ENCODE measurements around the gene PMPCA.

PMPCA gene, protein sequence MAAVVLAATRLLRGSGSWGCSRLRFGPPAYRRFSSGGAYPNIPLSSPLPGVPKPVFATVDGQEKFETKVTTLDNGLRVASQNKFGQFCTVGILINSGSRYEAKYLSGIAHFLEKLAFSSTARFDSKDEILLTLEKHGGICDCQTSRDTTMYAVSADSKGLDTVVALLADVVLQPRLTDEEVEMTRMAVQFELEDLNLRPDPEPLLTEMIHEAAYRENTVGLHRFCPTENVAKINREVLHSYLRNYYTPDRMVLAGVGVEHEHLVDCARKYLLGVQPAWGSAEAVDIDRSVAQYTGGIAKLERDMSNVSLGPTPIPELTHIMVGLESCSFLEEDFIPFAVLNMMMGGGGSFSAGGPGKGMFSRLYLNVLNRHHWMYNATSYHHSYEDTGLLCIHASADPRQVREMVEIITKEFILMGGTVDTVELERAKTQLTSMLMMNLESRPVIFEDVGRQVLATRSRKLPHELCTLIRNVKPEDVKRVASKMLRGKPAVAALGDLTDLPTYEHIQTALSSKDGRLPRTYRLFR

GRCh38 chr9:136410500-136411287 is at the start of gene PMPCA, which contains the start of gene ENTR1:
PMPCA (plus strand) TSS chr9:136410658; CDS start chr9:136410669, 11 bp downstream.
ENTR1 (minus strand) TSS chr9:136410614; CDS start chr9:136410397, 217 bp downstream.
- POLR2A ChIA-PET = interaction anchor here (0.7 to 2.2 kb wide), 5 partner anchors 10 to 47 kb away, joined by 3 to 10 read pairs (median 3); partner anchors contain the start of gene DNLZ
- CTCF ChIA-PET = no interaction called here
- TF ChIP-seq FOXA1 (IDR thresholded peaks at IDR 0.05) (no peak), NFRKB (IDR thresholded peaks at IDR 0.05) (no peak), SUZ12 (IDR thresholded peaks at IDR 0.05) (no peak), LEF1 (IDR thresholded peaks at IDR 0.05; ENCODE audit: borderline replicate concordance) (no peak), ARNT (IDR thresholded peaks at IDR 0.05) (no peak), ELF4 (IDR thresholded peaks at IDR 0.05) (peak; percentile 66; the same call in 1 of the 2 replicates), FOXM1 (IDR thresholded peaks at IDR 0.05; ENCODE audit: borderline replicate concordance) (no peak), L3MBTL2 (conservative IDR thresholded peaks at IDR 0.05) (peak; percentile 47)
- DNase-seq (ENCODE audit: extremely low spot score) = peak; percentile 97

GRCh38 chr9:136361047-136361753 is 49.3 kb upstream of the PMPCA start:
- CTCF ChIA-PET = no interaction called here
- TF ChIP-seq SP1 (IDR thresholded peaks at IDR 0.05) (no peak), PKNOX1 (IDR thresholded peaks at IDR 0.05) (no peak), HDGF (IDR thresholded peaks at IDR 0.05; ENCODE audit: borderline replicate concordance) (no peak), LEF1 (IDR thresholded peaks at IDR 0.05; ENCODE audit: borderline replicate concordance) (no peak), BHLHE40 (IDR thresholded peaks at IDR 0.05; ENCODE audit: borderline replicate concordance) (no peak), L3MBTL2 (conservative IDR thresholded peaks at IDR 0.05) (no peak), CTBP1 (IDR thresholded peaks at IDR 0.05; ENCODE audit: borderline replicate concordance) (no peak), NFRKB (IDR thresholded peaks at IDR 0.05) (no peak), SUZ12 (IDR thresholded peaks at IDR 0.05) (no peak), FOXK2 (IDR thresholded peaks at IDR 0.05) (no peak)
- POLR2A ChIA-PET = no interaction called here
- DNase-seq (ENCODE audit: extremely low spot score) = no peak

- POLR2A ChIA-PET = interaction anchor here (1.9 to 2.3 kb wide), 2 partner anchors 11 to 33 kb away, joined by 8 to 10 read pairs; partner anchors contain the start of gene CARD9
- no peak for DNase-seq (ENCODE audit: extremely low spot score)
- TF ChIP-seq ZNF384 (IDR thresholded peaks at IDR 0.05) (no peak), FOXA1 (IDR thresholded peaks at IDR 0.05) (no peak), FOXK2 (IDR thresholded peaks at IDR 0.05) (no peak), FOXM1 (IDR thresholded peaks at IDR 0.05; ENCODE audit: borderline replicate concordance) (no peak), ELF4 (IDR thresholded peaks at IDR 0.05) (no peak), SUZ12 (IDR thresholded peaks at IDR 0.05) (no peak), NFRKB (IDR thresholded peaks at IDR 0.05) (no peak), PKNOX1 (IDR thresholded peaks at IDR 0.05) (no peak)
- CTCF ChIA-PET = no interaction called here
These were observed 48.6 kb upstream of the PMPCA start for GRCh38 chr9:136361754-136362449.

GRCh38 chr9:136362450-136362784 is 48.0 kb upstream of the PMPCA start:
- no peak for TF ChIP-seq SUZ12 (IDR thresholded peaks at IDR 0.05)
- no peak for TF ChIP-seq FOXK2 (IDR thresholded peaks at IDR 0.05)
- TF ChIP-seq PKNOX1 (IDR thresholded peaks at IDR 0.05) = no peak
- TF ChIP-seq ARNT (IDR thresholded peaks at IDR 0.05) = no peak
- TF ChIP-seq BHLHE40 (IDR thresholded peaks at IDR 0.05; ENCODE audit: borderline replicate concordance) = no peak
- TF ChIP-seq ELF4 (IDR thresholded peaks at IDR 0.05) = no peak
- no peak for TF ChIP-seq L3MBTL2 (conservative IDR thresholded peaks at IDR 0.05)
- TF ChIP-seq TARDBP (IDR thresholded peaks at IDR 0.05) = no peak
- TF ChIP-seq NFRKB (IDR thresholded peaks at IDR 0.05) = no peak
- TF ChIP-seq SP1 (IDR thresholded peaks at IDR 0.05) = no peak
- no peak for TF ChIP-seq ZNF384 (IDR thresholded peaks at IDR 0.05)
- TF ChIP-seq LEF1 (IDR thresholded peaks at IDR 0.05; ENCODE audit: borderline replicate concordance) = no peak
- no peak for DNase-seq (ENCODE audit: extremely low spot score)
- POLR2A ChIA-PET = interaction anchor here (0.6 to 2.3 kb wide), 23 partner anchors 11 to 122 kb away, joined by 3 to 10 read pairs (median 5); partner anchors contain the start of genes CARD9, CCDC187, ENTR1 and PMPCA
- CTCF ChIA-PET = interaction anchor here (0.5 to 2.0 kb wide), 5 partner anchors 10 to 284 kb away, joined by 3 to 8 read pairs (median 3); no protein-coding TSS in a partner anchor

Measured in HEK293T (cell line).